GM12891 (cell line): ENCODE results near the gene PCDHGA3.
"Not testable (repeated sequence)": the region's sequence is repeated elsewhere in the genome, so short reads cannot be mapped to it uniquely, and the experiment has no call there.

Experiments used
- DNase-seq: peaks from one replicate; pipeline ENCODE4 v3.0.0; 2011; ENCODE audit warnings: low spot score; ENCODE audit not compliant: insufficient read length
- FAIRE-seq: peaks from 2 replicates; lab custom pipeline; 2011; peaks lifted over from hg19 to GRCh38; lab: Jason Lieb, UNC
- PAX5 ChIP-seq: IDR thresholded peaks from 2 replicates; pipeline ENCODE4 v1.6.1; 2011; ENCODE audit warnings: low read length, moderate library complexity, mild to moderate bottlenecking; ENCODE audit not compliant: insufficient read depth, severe bottlenecking
- POLR2A ChIP-seq: IDR thresholded peaks from 2 replicates; pipeline ENCODE4 v1.6.1; 2011; ENCODE audit warnings: low read depth, low read length, control low read depth
- POLR2AphosphoS5 ChIP-seq: IDR thresholded peaks from 2 replicates; pipeline ENCODE4 v1.6.1; 2011; ENCODE audit warnings: low read depth, low read length, control low read depth
- POU2F2 ChIP-seq: IDR thresholded peaks from 2 replicates; pipeline ENCODE4 v1.6.1; 2011; ENCODE audit warnings: low read depth, mild to moderate bottlenecking, control low read depth, low read length, moderate library complexity
- SPI1 ChIP-seq: IDR thresholded peaks from 2 replicates; pipeline ENCODE4 v1.6.1; 2011; ENCODE audit warnings: low read depth, low read length, control low read depth
- TAF1 ChIP-seq: IDR thresholded peaks from 2 replicates; pipeline ENCODE4 v1.6.1; 2011; ENCODE audit warnings: low read depth, low read length, control low read depth

PCDHGA3 gene

GRCh38 chr5:141382469-141383294, 39.1 kb downstream of the PCDHGA3 start, which contains the start of gene PCDHGA7:
TSS of gene PCDHGA7 (plus strand) at chr5:141382742. CDS start at chr5:141382900, 158 bp downstream.
- no peak for FAIRE-seq
- TF ChIP-seq TAF1 (no peak), POLR2AphosphoS5 (no peak), POLR2A (no peak)
- DNase-seq: no peak

- no peak for DNase-seq
- no peak for FAIRE-seq
- TF ChIP-seq PAX5: no peak
- TF ChIP-seq SPI1: no peak
- no peak for TF ChIP-seq POLR2A
- no peak for TF ChIP-seq TAF1
- no peak for TF ChIP-seq POLR2AphosphoS5
- TF ChIP-seq POU2F2: no peak
These were observed 39.7 kb downstream of the PCDHGA3 start for GRCh38 chr5:141383345-141383744.

- no peak for DNase-seq
- FAIRE-seq: no peak
- TF ChIP-seq POLR2A (no peak), TAF1 (no peak), PAX5 (no peak), SPI1 (no peak), POU2F2 (no peak), POLR2AphosphoS5 (no peak)
These were observed 41.0 kb downstream of the PCDHGA3 start for GRCh38 chr5:141384471-141385267.

GRCh38 chr5:141387557-141388311, 44.1 kb downstream of the PCDHGA3 start, which contains the start of gene PCDHGB4:
TSS of gene PCDHGB4 (plus strand) at chr5:141387698. CDS start at chr5:141387885, 187 bp downstream.
- not testable (repeated sequence) for DNase-seq, FAIRE-seq

DNA sequence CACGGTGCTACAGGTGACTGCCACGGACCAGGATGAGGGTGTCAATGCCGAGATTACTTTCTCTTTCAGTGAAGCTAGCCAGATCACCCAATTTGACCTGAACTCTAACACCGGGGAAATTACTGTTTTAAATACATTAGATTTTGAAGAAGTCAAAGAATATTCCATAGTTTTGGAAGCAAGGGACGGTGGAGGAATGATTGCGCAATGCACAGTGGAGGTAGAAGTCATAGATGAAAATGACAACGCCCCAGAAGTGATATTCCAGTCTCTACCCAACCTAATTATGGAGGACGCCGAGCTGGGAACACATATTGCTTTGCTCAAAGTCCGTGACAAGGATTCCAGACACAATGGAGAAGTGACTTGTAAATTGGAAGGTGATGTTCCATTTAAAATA, 45.0 kb downstream of the PCDHGA3 start:
- FAIRE-seq: no peak

DNA sequence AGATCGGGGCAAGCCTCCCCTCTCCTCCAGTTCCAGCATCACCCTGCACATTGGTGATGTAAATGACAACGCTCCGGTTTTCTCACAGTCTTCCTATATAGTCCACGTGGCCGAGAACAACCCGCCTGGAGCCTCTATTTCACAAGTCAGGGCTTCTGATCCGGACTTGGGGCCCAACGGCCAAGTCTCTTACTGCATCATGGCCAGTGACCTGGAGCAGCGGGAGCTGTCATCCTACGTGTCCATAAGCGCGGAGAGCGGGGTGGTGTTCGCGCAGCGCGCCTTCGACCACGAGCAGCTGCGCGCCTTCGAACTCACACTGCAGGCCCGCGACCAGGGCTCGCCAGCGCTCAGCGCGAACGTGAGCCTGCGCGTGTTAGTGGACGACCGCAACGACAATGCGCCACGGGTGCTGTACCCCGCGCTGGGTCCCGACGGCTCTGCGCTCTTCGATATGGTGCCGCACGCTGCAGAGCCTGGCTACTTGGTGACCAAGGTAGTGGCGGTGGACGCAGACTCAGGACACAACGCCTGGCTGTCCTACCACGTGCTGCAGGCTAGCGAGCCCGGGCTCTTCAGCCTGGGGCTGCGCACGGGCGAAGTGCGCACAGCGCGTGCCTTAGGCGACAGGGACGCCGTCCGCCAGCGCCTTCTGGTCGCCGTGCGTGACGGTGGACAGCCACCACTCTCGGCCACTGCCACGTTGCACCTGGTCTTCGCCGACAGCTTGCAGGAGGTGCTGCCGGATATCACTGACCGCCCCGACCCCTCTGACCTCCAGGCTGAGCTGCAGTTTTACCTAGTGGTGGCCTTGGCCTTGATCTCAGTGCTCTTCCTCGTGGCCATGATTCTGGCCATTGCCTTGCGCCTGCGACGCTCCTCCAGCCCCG, 45.8 kb downstream of the PCDHGA3 start:
- TF ChIP-seq POLR2A: no peak
- no peak for TF ChIP-seq POU2F2
- TF ChIP-seq PAX5: no peak
- TF ChIP-seq TAF1: no peak
- no peak for TF ChIP-seq POLR2AphosphoS5
- no peak for TF ChIP-seq SPI1
- FAIRE-seq (no peak), DNase-seq (no peak)

More for the DNA sequence above, 45.0 kb downstream of the PCDHGA3 start:
- no peak for DNase-seq
- TF ChIP-seq POLR2AphosphoS5: no peak
- TF ChIP-seq TAF1: no peak
- no peak for TF ChIP-seq PAX5
- TF ChIP-seq POLR2A: no peak
- TF ChIP-seq POU2F2: no peak
- TF ChIP-seq SPI1: no peak

- DNase-seq: no peak
- FAIRE-seq: no peak
- TF ChIP-seq POLR2AphosphoS5 (no peak), SPI1 (no peak), POU2F2 (no peak)
These were observed 49.0 kb downstream of the PCDHGA3 start, which contains the start of gene PCDHGA8 for GRCh38 chr5:141392429-141393198. TSS of gene PCDHGA8 (plus strand) at chr5:141392633. CDS start at chr5:141392814, 181 bp downstream.

- FAIRE-seq (no peak), DNase-seq (no peak)
- TF ChIP-seq SPI1 (no peak), POLR2AphosphoS5 (no peak), POLR2A (no peak), PAX5 (no peak), TAF1 (no peak), POU2F2 (no peak)
These were observed 49.6 kb downstream of the PCDHGA3 start for GRCh38 chr5:141393267-141393666.

- not testable (repeated sequence) for DNase-seq, FAIRE-seq
These were observed 51.0 kb downstream of the PCDHGA3 start for GRCh38 chr5:141394401-141395187.
